H1 (cell line): ENCODE results near the gene COL6A1. TPM values are rescaled to one million over a fixed set of nuclear protein-coding genes. Genes with fewer than 3 reads are reported as not detected.

Experiments
- JUND ChIP-seq: IDR thresholded peaks from 2 replicates; pipeline ENCODE4 v1.6.1; 2011; ENCODE audit warnings: mild to moderate bottlenecking, improper control_type of control experiment, low read length
- KDM4A ChIP-seq: IDR thresholded peaks from one replicate; pipeline ENCODE4 v1.7.1; 2012; ENCODE audit warnings: low read depth, mild to moderate bottlenecking, moderate library complexity, low read length, inconsistent platforms; ENCODE audit not compliant: severe bottlenecking
- NANOG ChIP-seq: IDR thresholded peaks from 2 replicates; pipeline ENCODE4 v1.6.1; 2011; ENCODE audit warnings: low read length, low read depth, mild to moderate bottlenecking, inconsistent platforms; ENCODE audit not compliant: insufficient read depth, poor library complexity, severe bottlenecking
- RAD21 ChIP-seq, 2 experiments: IDR thresholded peaks in 1 of 2; conservative IDR thresholded peaks in 1 of 2; 2 replicates each; pipeline ENCODE4 v1.6.1; 2011; ENCODE audit warnings: low read depth in 2 of 2, low read length in 2 of 2, improper control_type of control experiment in 1 of 2, inconsistent platforms in 1 of 2, mild to moderate bottlenecking in 1 of 2, moderate library complexity in 1 of 2
- RBBP5 ChIP-seq: IDR thresholded peaks from 2 replicates; pipeline ENCODE4 v1.7.1; 2012; ENCODE audit warnings: low read depth, mild to moderate bottlenecking, inconsistent platforms, low read length, moderate library complexity, borderline replicate concordance
- SIN3A ChIP-seq, 2 experiments: IDR thresholded peaks in 1 of 2; conservative IDR thresholded peaks in 1 of 2; 2 replicates each; pipeline ENCODE4 v1.6.1; 2011 to 2012; ENCODE audit warnings: low read length in 2 of 2, improper control_type of control experiment in 1 of 2, low read depth in 1 of 2, mild to moderate bottlenecking in 1 of 2
- TAF1 ChIP-seq: IDR thresholded peaks from 2 replicates; pipeline ENCODE4 v1.6.1; 2011; ENCODE audit warnings: mild to moderate bottlenecking, low read depth, low read length
- polyA plus RNA-seq, 7 experiments: library from polyadenylated mRNA; depleted of rRNA in 3 of 7; stranded (reverse) in 5 of 7; unstranded in 2 of 7; fragments of >200 nt in 5 of 7; fragments of 200-250 nt in 2 of 7; gene quantifications; 1 replicate in 5 of 7; 2 replicates in 1 of 7; 4 replicates in 1 of 7; pipeline versions ENCODE4 v1.2.1 to v1.2.3, GENCODE V29; 2011 to 2013; ENCODE audit warnings: missing spikeins in 2 of 7, mixed read lengths in 2 of 7
- total RNA-seq: library from RNA; stranded (reverse); fragmentation: NEBNext Ultra II Directional; extraction: Animal tissue kit (Norgen Biotek cat#: 25700); gene quantifications from 2 replicates; pipeline ENCODE4 v1.2.1, GENCODE V29; 2021

The COL6A1 gene
- total and polyA plus RNA-seq, 2 of the 8 experiments (the other 6 are each of a cell fraction or from before 2014, with no cell fraction given): 100 to 115 TPM

- TF ChIP-seq JUND: peak; percentile 9; the same call in 1 of the 2 replicates
- TF ChIP-seq TAF1: 0 out of 2 replicates have a peak, but pooled peaks have one; percentile 15
- TF ChIP-seq SIN3A (conservative IDR thresholded peaks at IDR 0.05 in 1 of 2, IDR thresholded peaks at IDR 0.05 in 1 of 2; ENCODE audit: low read depth in 1 of 2, low read length in 2 of 2): peak in 1 of 2 experiments; percentile 76; a peak in 1 of 4 replicates
- TF ChIP-seq RAD21 (IDR thresholded peaks at IDR 0.05 in 1 of 2, conservative IDR thresholded peaks at IDR 0.05 in 1 of 2; ENCODE audit: low read depth in 2 of 2, low read length in 2 of 2): no peak
- TF ChIP-seq KDM4A: peak; percentile 65
- TF ChIP-seq RBBP5: peak; percentile 74; the same call in 1 of the 2 replicates
- no peak for TF ChIP-seq NANOG
Measured at GRCh38 chr21:45974073-45975019, 7.2 kb upstream of the COL6A1 start (continued).
